K562 (cell line): ENCODE results near the gene DOCK8. TPM values are rescaled to one million over a fixed set of nuclear protein-coding genes. Genes with fewer than 3 reads are reported as not detected.

ENCODE experiments used
- ATAC-seq: fragments of 200-7000 bp; cut with Tn5 transposase; 3 replicates; pipeline ENCODE4 v1.9.1; 2020; ENCODE audit warnings: moderate library complexity
- BruUV-seq: library from RNA; stranded (reverse); fragments of 400-500 nt; replicated peaks from 2 replicates; lab custom pipeline; 2021; lab: Mats Ljungman, UMichigan
- CTCF ChIA-PET: fragments of 300-600 bp; formaldehyde crosslinking; extraction: SDS; loops from one replicate; lab custom pipeline; 2021; ENCODE audit warnings: low intra/inter-chr PET ratio; lab: Yijun Ruan, JAX
- POLR2A ChIA-PET: fragments of 300-600, 350-650 bp; sonication (Branson Sonifier 250); formaldehyde crosslinking; extraction: SDS; loops from one replicate; lab custom pipeline; 2021; ENCODE audit warnings: antibody characterized with exemption, inconsistent platforms; lab: Yijun Ruan, JAX
- DNase-seq, 4 experiments: peaks; one replicate each; pipeline versions ENCODE4 v3.0.0 to v3.0.0-alpha.2; 2011 to 2018; ENCODE audit warnings: low spot score in 3 of 4, mixed read lengths in 3 of 4; ENCODE audit errors: extremely low read depth in 1 of 4
- FAIRE-seq: peaks from 2 replicates; lab custom pipeline; 2011; peaks lifted over from hg19 to GRCh38; lab: Jason Lieb, UNC
- H2AFZ ChIP-seq: 2 replicates; pipeline ENCODE4 v1.6.0; 2011; ENCODE audit warnings: low read depth, low read length, control low read depth, inconsistent platforms
- H3K27ac ChIP-seq: fragments of 200-600 bp; 3 replicates; pipeline ENCODE4 v1.8.0; 2011; ENCODE audit warnings: low read depth, mild to moderate bottlenecking, control low read depth, inconsistent platforms, low read length, moderate library complexity, mixed read lengths; ENCODE audit errors: extremely low read depth
- H3K27me3 ChIP-seq, 2 experiments: fragments of 300-600 bp in 1 of 2; 2 replicates in 1 of 2; 3 replicates in 1 of 2; pipeline versions ENCODE4 v1.6.0 to v1.8.0; 2011; ENCODE audit warnings: inconsistent platforms in 2 of 2, low read length in 2 of 2, mild to moderate bottlenecking in 1 of 2, mixed read lengths in 1 of 2, moderate library complexity in 1 of 2; ENCODE audit not compliant: control insufficient read depth in 2 of 2, insufficient read depth in 2 of 2
- H3K36me3 ChIP-seq: fragments of 300-600 bp; 3 replicates; pipeline ENCODE4 v1.8.0; 2011; ENCODE audit warnings: mild to moderate bottlenecking, low read length, inconsistent platforms; ENCODE audit not compliant: control insufficient read depth, insufficient read depth
- H3K4me1 ChIP-seq, 2 experiments: fragments of 200-600 bp in 1 of 2; replicated peaks in 1 of 2; 2 replicates in 1 of 2; 3 replicates in 1 of 2; pipeline versions ENCODE4 v1.5.1 to v1.8.0; 2011; ENCODE audit warnings: inconsistent platforms in 2 of 2, low read length in 2 of 2, mild to moderate bottlenecking in 1 of 2, mixed read lengths in 1 of 2, moderate library complexity in 1 of 2; ENCODE audit not compliant: control insufficient read depth in 2 of 2, insufficient read depth in 2 of 2
- H3K4me2 ChIP-seq: 2 replicates; pipeline ENCODE4 v1.6.1; 2011; ENCODE audit warnings: low read length, control low read depth, inconsistent platforms, mixed read lengths; ENCODE audit not compliant: insufficient read depth
- H3K4me3 ChIP-seq: fragments of 200-600 bp; sonication (generic), shearing (Covaris generic); 2 replicates; pipeline ENCODE4 v1.5.1; 2016; ENCODE audit warnings: control low read depth, inconsistent platforms
- H3K79me2 ChIP-seq: fragments of 200-600 bp; 3 replicates; pipeline ENCODE4 v1.8.0; 2011; ENCODE audit warnings: low read length, inconsistent platforms; ENCODE audit not compliant: control insufficient read depth, insufficient read depth
- H3K9ac ChIP-seq, 2 experiments: 2 replicates each; pipeline versions ENCODE4 v1.6.0 to v1.6.1; 2011; ENCODE audit warnings: low read depth in 2 of 2, low read length in 2 of 2, control low read depth in 1 of 2, inconsistent platforms in 1 of 2, mild to moderate bottlenecking in 1 of 2, mixed read lengths in 1 of 2; ENCODE audit not compliant: insufficient read depth in 1 of 2
- H3K9me1 ChIP-seq: one replicate; pipeline ENCODE4 v1.6.0; 2011; ENCODE audit warnings: inconsistent platforms, mild to moderate bottlenecking, low read length, moderate library complexity; ENCODE audit not compliant: control insufficient read depth, insufficient read depth
- H3K9me3 ChIP-seq: replicated peaks from 2 replicates; pipeline ENCODE4 v1.5.1; 2011; ENCODE audit warnings: low read depth, low read length, inconsistent platforms; ENCODE audit not compliant: control insufficient read depth, insufficient read depth
- H4K20me1 ChIP-seq: replicated peaks from 2 replicates; pipeline ENCODE4 v1.6.1; 2011; ENCODE audit warnings: low read length, inconsistent platforms, mixed read lengths; ENCODE audit not compliant: control insufficient read depth, insufficient read depth
- CHD1 ChIP-seq: fragments of 200-600 bp; sonication (generic); IDR thresholded peaks from one replicate; pipeline ENCODE4 v1.6.1; 2012; ENCODE audit warnings: mild to moderate bottlenecking, moderate library complexity, low read length, inconsistent platforms
- HDAC1 ChIP-seq, 2 experiments: fragments of 450-650 bp; IDR thresholded peaks; 2 replicates each; pipeline ENCODE4 v1.6.1; 2016 to 2017; ENCODE audit warnings: inconsistent platforms in 1 of 2, mild to moderate bottlenecking in 1 of 2, moderate library complexity in 1 of 2
- MBD2 ChIP-seq: sonication (generic); IDR thresholded peaks from 2 replicates; pipeline ENCODE4 v1.6.1; 2016; ENCODE audit warnings: low read depth, borderline replicate concordance
- NFIC ChIP-seq: fragments of 450-650 bp; IDR thresholded peaks from 2 replicates; pipeline ENCODE4 v1.6.1; 2017; ENCODE audit warnings: mild to moderate bottlenecking, inconsistent platforms
- SAFB ChIP-seq: fragments of 200-400 bp; formaldehyde crosslinking; IDR thresholded peaks from 2 replicates; pipeline ENCODE4 v1.6.1; 2017; ENCODE audit warnings: low read depth, low read length, borderline replicate concordance
- SMARCE1 ChIP-seq: fragments of 450-650 bp; IDR thresholded peaks from 2 replicates; pipeline ENCODE4 v1.7.1; 2016; ENCODE audit warnings: mild to moderate bottlenecking
- SPI1 ChIP-seq: IDR thresholded peaks from 2 replicates; pipeline ENCODE4 v1.6.1; 2011; ENCODE audit warnings: low read depth, low read length, control low read depth, borderline replicate concordance
- TCF7L2 ChIP-seq: fragments of 150-350 bp; IDR thresholded peaks from 2 replicates; pipeline ENCODE4 v1.6.1; 2016; ENCODE audit warnings: low read depth, mild to moderate bottlenecking, low read length, moderate library complexity
- TFAM ChIP-seq: fragments of 250-450 bp; sonication (Bioruptor Pico); conservative IDR thresholded peaks from 2 replicates; pipeline ENCODE4 v1.5.0; 2021; ENCODE audit warnings: mild to moderate bottlenecking, moderate library complexity
- U2AF2 ChIP-seq: fragments of 200-400 bp; formaldehyde crosslinking; optimal IDR thresholded peaks from 2 replicates; pipeline ENCODE3; 2017; ENCODE audit warnings: low read depth, mild to moderate bottlenecking, low read length
- YBX1 ChIP-seq: fragments of 450-650 bp; IDR thresholded peaks from 2 replicates; pipeline ENCODE4 v1.7.1; 2016; ENCODE audit warnings: mild to moderate bottlenecking
- WGBS: fragments of 100-300 bp; shearing (Covaris generic); methylation state at CpG from one replicate; pipeline ENCODE4 v1.1.6; 2016; ENCODE audit warnings: low coverage, mixed read lengths; ENCODE audit not compliant: insufficient coverage; ENCODE audit errors: missing lambda C conversion rate; 5-methylcytosine and 5-hydroxymethylcytosine counted together
- in situ Hi-C: fragments of 300-500 bp; cut with MboI; formaldehyde crosslinking; loops from 4 replicates; pipeline ENCODE4 v1.15.0; 2018; ENCODE audit warnings: inconsistent platforms, mixed read lengths
- intact Hi-C: fragments of 100-400 bp; cut with micrococcal nuclease; formaldehyde crosslinking; loops from 2 replicates; pipeline ENCODE4 v1.14.2; 2022
- polyA plus RNA-seq, 8 experiments: library from polyadenylated mRNA; depleted of rRNA in 4 of 8; stranded (reverse) in 5 of 8; unstranded in 3 of 8; fragments of >200 nt; fragmentation: Nextera tagmentation in 2 of 8; fragmentation: Illumina TruSeq in 1 of 8; extraction: Ambion mirVana in 2 of 8; extraction: Trizol in 1 of 8; gene quantifications; 2 replicates each; pipeline versions ENCODE4 v1.2.1 to v1.2.3, GENCODE V29; 2011 to 2014; ENCODE audit warnings: inconsistent platforms in 1 of 8, missing spikeins in 1 of 8
- total RNA-seq, 7 experiments: library from RNA; depleted of rRNA in 6 of 7; stranded (reverse); fragments of >200 nt in 6 of 7; fragmentation: Illumina TruSeq in 2 of 7; extraction: Trizol in 2 of 7; gene quantifications; 2 replicates each; pipeline versions ENCODE4 v1.2.1 to v1.2.3, GENCODE V29; 2011 to 2021; ENCODE audit warnings: low replicate concordance in 1 of 7
- TF ChIP-seq, protein P1 (sequence below): fragments of 450-650 bp; IDR thresholded peaks from 2 replicates; pipeline ENCODE4 v1.6.1; 2018; ENCODE audit not compliant: partially characterized antibody

The DOCK8 gene
- total and polyA plus RNA-seq, 9 of the 15 experiments (the other 6 are each of a cell fraction or from before 2014, with no cell fraction given) = 14.4 to 53.8 (median 25.1) TPM

- no peak for DNase-seq
- CTCF ChIA-PET = no interaction called here
- POLR2A ChIA-PET = interaction anchor here (1.5 kb wide), 1 partner anchor 61 kb away, joined by 5 read pairs; no protein-coding TSS in a partner anchor
- Histone ChIP-seq H3K79me2 (peaks cover 30% of the 10 kb centered on the region), H3K4me3 (no peak overlapping the region), H3K9me3 (no peaks in the 10 kb centered on the region)
- TF ChIP-seq, protein P1, sequence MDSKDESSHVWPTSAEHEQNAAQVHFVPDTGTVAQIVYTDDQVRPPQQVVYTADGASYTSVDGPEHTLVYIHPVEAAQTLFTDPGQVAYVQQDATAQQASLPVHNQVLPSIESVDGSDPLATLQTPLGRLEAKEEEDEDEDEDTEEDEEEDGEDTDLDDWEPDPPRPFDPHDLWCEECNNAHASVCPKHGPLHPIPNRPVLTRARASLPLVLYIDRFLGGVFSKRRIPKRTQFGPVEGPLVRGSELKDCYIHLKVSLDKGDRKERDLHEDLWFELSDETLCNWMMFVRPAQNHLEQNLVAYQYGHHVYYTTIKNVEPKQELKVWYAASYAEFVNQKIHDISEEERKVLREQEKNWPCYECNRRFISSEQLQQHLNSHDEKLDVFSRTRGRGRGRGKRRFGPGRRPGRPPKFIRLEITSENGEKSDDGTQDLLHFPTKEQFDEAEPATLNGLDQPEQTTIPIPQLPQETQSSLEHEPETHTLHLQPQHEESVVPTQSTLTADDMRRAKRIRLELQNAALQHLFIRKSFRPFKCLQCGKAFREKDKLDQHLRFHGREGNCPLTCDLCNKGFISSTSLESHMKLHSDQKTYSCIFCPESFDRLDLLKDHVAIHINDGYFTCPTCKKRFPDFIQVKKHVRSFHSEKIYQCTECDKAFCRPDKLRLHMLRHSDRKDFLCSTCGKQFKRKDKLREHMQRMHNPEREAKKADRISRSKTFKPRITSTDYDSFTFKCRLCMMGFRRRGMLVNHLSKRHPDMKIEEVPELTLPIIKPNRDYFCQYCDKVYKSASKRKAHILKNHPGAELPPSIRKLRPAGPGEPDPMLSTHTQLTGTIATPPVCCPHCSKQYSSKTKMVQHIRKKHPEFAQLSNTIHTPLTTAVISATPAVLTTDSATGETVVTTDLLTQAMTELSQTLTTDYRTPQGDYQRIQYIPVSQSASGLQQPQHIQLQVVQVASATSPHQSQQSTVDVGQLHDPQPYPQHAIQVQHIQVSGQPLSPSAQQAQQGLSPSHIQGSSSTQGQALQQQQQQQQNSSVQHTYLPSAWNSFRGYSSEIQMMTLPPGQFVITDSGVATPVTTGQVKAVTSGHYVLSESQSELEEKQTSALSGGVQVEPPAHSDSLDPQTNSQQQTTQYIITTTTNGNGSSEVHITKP = no peak
- TF ChIP-seq CHD1 (no peak), NFIC (peak; percentile 51), SPI1 (peak; percentile 22; the same call in 1 of the 2 replicates), U2AF2 (no peak), TCF7L2 (no peak), YBX1 (peak; percentile 14; the same call in 1 of the 2 replicates), SMARCE1 (no peak), HDAC1 (IDR thresholded peaks at IDR 0.05) (no peak), SAFB (no peak), TFAM (CRISPR knock-in tag) (no peak), MBD2 (no peak)
- TF ChIP-seq, all 486 proteins: peak for 3
- Histone ChIP-seq H4K20me1 (no peaks in the 10 kb centered on the region), H3K9me1 (no peaks in the 10 kb centered on the region), H3K4me2 (no peak overlapping the region; the same call in 1 of the 2 replicates), H3K27me3 (no peaks in the 10 kb centered on the region), H2AFZ (peak overlapping the region; percentile 60; the same call in 1 of the 2 replicates), H3K4me1 (peaks cover 28 to 52% of the 10 kb centered on the region in 2 experiments), H3K27ac (no peak overlapping the region; the same call in 2 of the 3 replicates), H3K9ac (peak overlapping the region in 1 of 2 experiments; percentile 28; a peak in 1 of 4 replicates), H3K36me3 (no peaks in the 10 kb centered on the region)
- intact Hi-C loops = loop anchor here (10.0 kb wide), 1 partner anchor 93 kb away; no protein-coding TSS in a partner anchor
- ATAC-seq = no peak
- BruUV-seq = no TSS peak
- 41% methylated on average over 3 of the region's 3 CpGs for WGBS
- in situ Hi-C loops = loop anchor here (5.0 kb wide), 1 partner anchor 75 kb away; no protein-coding TSS in a partner anchor
- FAIRE-seq = no peak
Observed at GRCh38 chr9:212297-212696, 2.4 kb upstream of the DOCK8 start.
